ENCODE data around the gene S100A2.

DNA sequence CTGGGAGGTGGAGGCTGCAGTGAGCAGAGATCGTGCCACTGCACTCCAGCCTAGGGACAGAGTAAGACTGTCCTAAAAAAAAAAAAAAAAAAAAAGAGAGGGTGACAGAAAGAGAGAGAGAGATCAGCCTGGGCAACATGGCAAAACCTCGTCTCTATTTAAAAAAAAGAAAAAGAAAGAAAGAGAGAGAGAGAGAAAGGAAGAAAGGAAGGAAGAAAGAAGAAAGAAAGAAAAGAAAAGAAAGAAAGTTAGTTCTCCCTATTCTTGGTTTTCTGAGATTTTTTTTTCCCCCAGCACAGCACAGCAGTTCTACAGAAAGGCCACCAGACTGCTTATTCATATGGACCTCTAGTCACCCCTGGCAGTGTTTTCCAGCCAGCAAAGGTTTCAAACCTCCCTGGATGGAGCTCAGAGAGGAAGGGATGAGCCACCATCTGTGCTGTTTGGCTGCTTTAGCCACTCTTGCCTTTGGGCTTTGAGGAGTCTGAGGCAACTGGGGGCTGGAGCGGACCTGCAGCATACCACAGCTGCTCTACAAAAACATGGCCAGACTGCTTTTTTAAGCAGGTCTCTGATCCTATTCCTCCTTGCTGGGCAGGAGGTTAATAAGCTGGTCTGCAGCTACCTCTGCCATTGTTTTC lies 40.4 kb downstream of the S100A2 start:
- TF ChIP-seq JUNB (IDR thresholded peaks at IDR 0.05; ENCODE audit: unreplicated experiment): no peak
- TF ChIP-seq, protein P1, sequence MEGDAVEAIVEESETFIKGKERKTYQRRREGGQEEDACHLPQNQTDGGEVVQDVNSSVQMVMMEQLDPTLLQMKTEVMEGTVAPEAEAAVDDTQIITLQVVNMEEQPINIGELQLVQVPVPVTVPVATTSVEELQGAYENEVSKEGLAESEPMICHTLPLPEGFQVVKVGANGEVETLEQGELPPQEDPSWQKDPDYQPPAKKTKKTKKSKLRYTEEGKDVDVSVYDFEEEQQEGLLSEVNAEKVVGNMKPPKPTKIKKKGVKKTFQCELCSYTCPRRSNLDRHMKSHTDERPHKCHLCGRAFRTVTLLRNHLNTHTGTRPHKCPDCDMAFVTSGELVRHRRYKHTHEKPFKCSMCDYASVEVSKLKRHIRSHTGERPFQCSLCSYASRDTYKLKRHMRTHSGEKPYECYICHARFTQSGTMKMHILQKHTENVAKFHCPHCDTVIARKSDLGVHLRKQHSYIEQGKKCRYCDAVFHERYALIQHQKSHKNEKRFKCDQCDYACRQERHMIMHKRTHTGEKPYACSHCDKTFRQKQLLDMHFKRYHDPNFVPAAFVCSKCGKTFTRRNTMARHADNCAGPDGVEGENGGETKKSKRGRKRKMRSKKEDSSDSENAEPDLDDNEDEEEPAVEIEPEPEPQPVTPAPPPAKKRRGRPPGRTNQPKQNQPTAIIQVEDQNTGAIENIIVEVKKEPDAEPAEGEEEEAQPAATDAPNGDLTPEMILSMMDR (conservative IDR thresholded peaks at IDR 0.05; ENCODE audit: low read depth in 2 of 2): no peak
- no peak for TF ChIP-seq EZH2 (IDR thresholded peaks at IDR 0.05; ENCODE audit: low read depth, unreplicated experiment)
- no peak for TF ChIP-seq NANOG (IDR thresholded peaks at IDR 0.05; ENCODE audit: borderline replicate concordance)
- TF ChIP-seq, protein P2, sequence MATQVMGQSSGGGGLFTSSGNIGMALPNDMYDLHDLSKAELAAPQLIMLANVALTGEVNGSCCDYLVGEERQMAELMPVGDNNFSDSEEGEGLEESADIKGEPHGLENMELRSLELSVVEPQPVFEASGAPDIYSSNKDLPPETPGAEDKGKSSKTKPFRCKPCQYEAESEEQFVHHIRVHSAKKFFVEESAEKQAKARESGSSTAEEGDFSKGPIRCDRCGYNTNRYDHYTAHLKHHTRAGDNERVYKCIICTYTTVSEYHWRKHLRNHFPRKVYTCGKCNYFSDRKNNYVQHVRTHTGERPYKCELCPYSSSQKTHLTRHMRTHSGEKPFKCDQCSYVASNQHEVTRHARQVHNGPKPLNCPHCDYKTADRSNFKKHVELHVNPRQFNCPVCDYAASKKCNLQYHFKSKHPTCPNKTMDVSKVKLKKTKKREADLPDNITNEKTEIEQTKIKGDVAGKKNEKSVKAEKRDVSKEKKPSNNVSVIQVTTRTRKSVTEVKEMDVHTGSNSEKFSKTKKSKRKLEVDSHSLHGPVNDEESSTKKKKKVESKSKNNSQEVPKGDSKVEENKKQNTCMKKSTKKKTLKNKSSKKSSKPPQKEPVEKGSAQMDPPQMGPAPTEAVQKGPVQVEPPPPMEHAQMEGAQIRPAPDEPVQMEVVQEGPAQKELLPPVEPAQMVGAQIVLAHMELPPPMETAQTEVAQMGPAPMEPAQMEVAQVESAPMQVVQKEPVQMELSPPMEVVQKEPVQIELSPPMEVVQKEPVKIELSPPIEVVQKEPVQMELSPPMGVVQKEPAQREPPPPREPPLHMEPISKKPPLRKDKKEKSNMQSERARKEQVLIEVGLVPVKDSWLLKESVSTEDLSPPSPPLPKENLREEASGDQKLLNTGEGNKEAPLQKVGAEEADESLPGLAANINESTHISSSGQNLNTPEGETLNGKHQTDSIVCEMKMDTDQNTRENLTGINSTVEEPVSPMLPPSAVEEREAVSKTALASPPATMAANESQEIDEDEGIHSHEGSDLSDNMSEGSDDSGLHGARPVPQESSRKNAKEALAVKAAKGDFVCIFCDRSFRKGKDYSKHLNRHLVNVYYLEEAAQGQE (IDR thresholded peaks at IDR 0.05; ENCODE audit: unreplicated experiment): no peak
- TF ChIP-seq POLR2AphosphoS5 (IDR thresholded peaks at IDR 0.05; ENCODE audit: low read depth): no peak

Measured in GM23338 (cell line).